ENCODE results near the gene SLC2A5.
"Not testable (repeated sequence)": the region's sequence is repeated elsewhere in the genome, so short reads cannot be mapped to it uniquely, and the experiment has no call there.

The SLC2A5 gene

GRCh38 chr1:9038881-9039760 is 30.3 kb downstream of the SLC2A5 start:
- no peak for TF ChIP-seq CTCF (IDR thresholded peaks at IDR 0.05; ENCODE audit: extremely low read depth, missing control alignments)
- DNase-seq (ENCODE audit: low spot score), result no peak

GRCh38 chr1:9038338-9038650 is 31.1 kb downstream of the SLC2A5 start:
- no peak for DNase-seq (ENCODE audit: low spot score)
- no peak for TF ChIP-seq CTCF (IDR thresholded peaks at IDR 0.05; ENCODE audit: extremely low read depth, missing control alignments)

GRCh38 chr1:9037476-9038337 is 31.7 kb downstream of the SLC2A5 start:
- no peak for TF ChIP-seq CTCF (IDR thresholded peaks at IDR 0.05; ENCODE audit: extremely low read depth, missing control alignments)
- peak; percentile 60 for DNase-seq (ENCODE audit: low spot score)

- DNase-seq (ENCODE audit: low spot score), result no peak
- no peak for TF ChIP-seq CTCF (IDR thresholded peaks at IDR 0.05; ENCODE audit: extremely low read depth, missing control alignments)
Observed at GRCh38 chr1:9035226-9035625, 34.2 kb downstream of the SLC2A5 start.

- DNase-seq (ENCODE audit: low spot score), result no peak
- TF ChIP-seq CTCF (IDR thresholded peaks at IDR 0.05; ENCODE audit: extremely low read depth, missing control alignments), result no peak
Observed at GRCh38 chr1:9033363-9033762, 36.1 kb downstream of the SLC2A5 start.

- TF ChIP-seq CTCF (IDR thresholded peaks at IDR 0.05; ENCODE audit: extremely low read depth, missing control alignments), result no peak
- DNase-seq (ENCODE audit: low spot score), result no peak
Observed at GRCh38 chr1:9031484-9032259, 37.8 kb downstream of the SLC2A5 start.

GRCh38 chr1:9031077-9031476 is 38.4 kb downstream of the SLC2A5 start:
- DNase-seq (ENCODE audit: low spot score), result not testable (repeated sequence)

Measured in GM20000 (cell line).